ENCODE results near the gene EEPD1.

Gene EEPD1

GRCh38 chr7:36312064-36312914 is 159.2 kb downstream of the EEPD1 start:
- TF ChIP-seq GLIS3 (CRISPR knock-in tag; IDR thresholded peaks at IDR 0.05) (no peak), ZNF70 (CRISPR knock-in tag; IDR thresholded peaks at IDR 0.05) (no peak), PPARA (CRISPR knock-in tag; IDR thresholded peaks at IDR 0.05; ENCODE audit: borderline replicate concordance) (no peak), TSHZ2 (CRISPR knock-in tag; IDR thresholded peaks at IDR 0.05) (no peak), TCF4 (CRISPR knock-in tag; IDR thresholded peaks at IDR 0.05; ENCODE audit: borderline replicate concordance) (no peak), ZNF565 (CRISPR knock-in tag; conservative IDR thresholded peaks at IDR 0.05; ENCODE audit: low read depth) (no peak), PATZ1 (CRISPR knock-in tag; IDR thresholded peaks at IDR 0.05; ENCODE audit: borderline replicate concordance) (no peak), ZFP30 (CRISPR knock-in tag; IDR thresholded peaks at IDR 0.05) (no peak), ARNTL (CRISPR knock-in tag; IDR thresholded peaks at IDR 0.05; ENCODE audit: borderline replicate concordance, low read depth) (no peak), ZFP3 (CRISPR knock-in tag; IDR thresholded peaks at IDR 0.05) (no peak), CSDC2 (CRISPR knock-in tag; IDR thresholded peaks at IDR 0.05) (no peak), ESRRG (CRISPR knock-in tag; IDR thresholded peaks at IDR 0.05) (no peak), CREB5 (CRISPR knock-in tag; IDR thresholded peaks at IDR 0.05; ENCODE audit: low read depth) (no peak)
- no peak for ATAC-seq

- ATAC-seq = no peak
- no peak for TF ChIP-seq CSDC2 (CRISPR knock-in tag; IDR thresholded peaks at IDR 0.05)
- TF ChIP-seq GLIS3 (CRISPR knock-in tag; IDR thresholded peaks at IDR 0.05) = no peak
- no peak for TF ChIP-seq ZNF565 (CRISPR knock-in tag; conservative IDR thresholded peaks at IDR 0.05; ENCODE audit: low read depth)
- no peak for TF ChIP-seq TOX (CRISPR knock-in tag; IDR thresholded peaks at IDR 0.05; ENCODE audit: borderline replicate concordance)
- TF ChIP-seq ZFP3 (CRISPR knock-in tag; IDR thresholded peaks at IDR 0.05) = no peak
- no peak for TF ChIP-seq ESRRG (CRISPR knock-in tag; IDR thresholded peaks at IDR 0.05)
- TF ChIP-seq CREB5 (CRISPR knock-in tag; IDR thresholded peaks at IDR 0.05; ENCODE audit: low read depth) = no peak
- no peak for TF ChIP-seq OSR1 (CRISPR knock-in tag; IDR thresholded peaks at IDR 0.05)
Observed at GRCh38 chr7:36312915-36313334, 159.9 kb downstream of the EEPD1 start.

- no peak for ATAC-seq
- TF ChIP-seq TCF4 (CRISPR knock-in tag; IDR thresholded peaks at IDR 0.05; ENCODE audit: borderline replicate concordance) (no peak), CREB5 (CRISPR knock-in tag; IDR thresholded peaks at IDR 0.05; ENCODE audit: low read depth) (no peak), SNAI2 (CRISPR knock-in tag; IDR thresholded peaks at IDR 0.05) (no peak), ZNF70 (CRISPR knock-in tag; IDR thresholded peaks at IDR 0.05) (no peak), TSHZ2 (CRISPR knock-in tag; IDR thresholded peaks at IDR 0.05) (no peak), ZFP30 (CRISPR knock-in tag; IDR thresholded peaks at IDR 0.05) (no peak), ESRRG (CRISPR knock-in tag; IDR thresholded peaks at IDR 0.05) (no peak), PPARA (CRISPR knock-in tag; IDR thresholded peaks at IDR 0.05; ENCODE audit: borderline replicate concordance) (no peak), CSDC2 (CRISPR knock-in tag; IDR thresholded peaks at IDR 0.05) (no peak), ZFP3 (CRISPR knock-in tag; IDR thresholded peaks at IDR 0.05) (no peak), ZNF8 (CRISPR knock-in tag; IDR thresholded peaks at IDR 0.05) (no peak), CSRNP3 (CRISPR knock-in tag; IDR thresholded peaks at IDR 0.05) (no peak)
Observed at GRCh38 chr7:36313607-36314006, 160.6 kb downstream of the EEPD1 start.

All from SK-N-SH treated with all-trans-retinoic acid at 6 μM for 48 hours (cell line).